ENCODE measurements around the gene OSR1.
"Not testable (repeated sequence)": the region's sequence is repeated elsewhere in the genome, so short reads cannot be mapped to it uniquely, and the experiment has no call there.

The OSR1 gene

GRCh38 chr2:19358242-19359020 lies at the start of gene OSR1:
Gene OSR1, minus strand, starts transcription at chr2:19358623. Its CDS starts 4,818 bp downstream, at chr2:19353805.
- TF ChIP-seq CTCF (IDR thresholded peaks at IDR 0.05; ENCODE audit: borderline replicate concordance, insufficient read depth, low read depth, low read length): no peak
- H3K4me3 ChIP-seq (ENCODE audit: low read depth, low read length): no peak within 1 kb of the TSS

GRCh38 chr2:19403785-19404184 lies 45.4 kb upstream of the OSR1 start:
- TF ChIP-seq CTCF (IDR thresholded peaks at IDR 0.05; ENCODE audit: borderline replicate concordance, insufficient read depth, low read depth, low read length): no peak
- no peak overlapping the region for H3K4me3 ChIP-seq (ENCODE audit: low read depth, low read length)

GRCh38 chr2:19392191-19392590 lies 33.8 kb upstream of the OSR1 start:
- TF ChIP-seq CTCF (IDR thresholded peaks at IDR 0.05; ENCODE audit: borderline replicate concordance, insufficient read depth, low read depth, low read length): no peak
- H3K4me3 ChIP-seq (ENCODE audit: low read depth, low read length): no peak overlapping the region

GRCh38 chr2:19389469-19389868 lies 31.0 kb upstream of the OSR1 start:
- not testable (repeated sequence) for H3K4me3 ChIP-seq (ENCODE audit: low read depth, low read length)

GRCh38 chr2:19380532-19380931 lies 22.1 kb upstream of the OSR1 start:
- no peak for TF ChIP-seq CTCF (IDR thresholded peaks at IDR 0.05; ENCODE audit: borderline replicate concordance, insufficient read depth, low read depth, low read length)
- H3K4me3 ChIP-seq (ENCODE audit: low read depth, low read length): no peak overlapping the region

- no peak for TF ChIP-seq CTCF (IDR thresholded peaks at IDR 0.05; ENCODE audit: borderline replicate concordance, insufficient read depth, low read depth, low read length)
- H3K4me3 ChIP-seq (ENCODE audit: low read depth, low read length): no peak overlapping the region
These were observed 20.5 kb upstream of the OSR1 start for GRCh38 chr2:19378939-19379338.

- no peak overlapping the region for H3K4me3 ChIP-seq (ENCODE audit: low read depth, low read length)
- TF ChIP-seq CTCF (IDR thresholded peaks at IDR 0.05; ENCODE audit: borderline replicate concordance, insufficient read depth, low read depth, low read length): 0 out of 2 replicates have a peak, but pooled peaks have one; percentile 7
These were observed 19.3 kb upstream of the OSR1 start for GRCh38 chr2:19377717-19378116.
